ENCODE measurements around the gene NAP1L4. TPM values are rescaled to one million over a fixed set of nuclear protein-coding genes. Genes with fewer than 3 reads are reported as not detected.

Gene NAP1L4
- total and polyA plus RNA-seq, 2 of the 8 experiments (the other 6 are each of a cell fraction or from before 2014, with no cell fraction given) = 75.8 to 194 TPM

- Histone ChIP-seq H3K27ac (ENCODE audit: low read depth, low read length) (no peak overlapping the region), H3K56ac (replicated peaks; ENCODE audit: insufficient read length, low read depth, low read length) (no peak overlapping the region), H2BK15ac (ENCODE audit: low read length) (no peak overlapping the region), H2BK12ac (ENCODE audit: low read depth, low read length) (no peak overlapping the region), H3K14ac (ENCODE audit: insufficient read length) (no peak overlapping the region), H3K79me2 (ENCODE audit: control insufficient read depth in 1 of 2, insufficient read depth in 2 of 2, low read length in 2 of 2) (peaks cover 65 to 77% of the 10 kb centered on the region in 2 experiments), H3K4ac (replicated peaks; ENCODE audit: insufficient read length, low read depth, low read length) (no peak overlapping the region), H3K79me1 (ENCODE audit: low read depth, low read length) (peaks cover 11% of the 10 kb centered on the region), H3K23me2 (ENCODE audit: low read depth, low read length) (peaks cover 11% of the 10 kb centered on the region), H4K91ac (replicated peaks; ENCODE audit: insufficient read length, low read length) (no peak overlapping the region), H3K23ac (ENCODE audit: insufficient read length) (no peak overlapping the region), H3K18ac (ENCODE audit: extremely low read depth, low read length) (no peak overlapping the region), H2AFZ (ENCODE audit: low read length) (no peak overlapping the region), H3K9me3 (ENCODE audit: insufficient read depth in 2 of 2, low read depth in 1 of 2, low read length in 1 of 2) (no peaks in the 10 kb centered on the region), H4K5ac (ENCODE audit: insufficient read length, low read depth, low read length) (no peak overlapping the region), H2AK5ac (ENCODE audit: low read depth, low read length) (no peak overlapping the region), H2BK20ac (ENCODE audit: low read length) (no peak overlapping the region), H3K36me3 (ENCODE audit: control insufficient read depth in 2 of 4, insufficient read depth in 4 of 4, low read length in 3 of 4) (peaks cover 0 to 7% (median 0%) of the 10 kb centered on the region in 4 experiments; a peak in 3 of 8 replicates), H3K4me1 (replicated peaks in 1 of 4; ENCODE audit: control insufficient read depth in 3 of 4, insufficient read depth in 4 of 4, low read length in 3 of 4) (peaks cover 6 to 18% (median 8%) of the 10 kb centered on the region in 4 experiments; a peak in 6 of 7 replicates), H3K4me3 (ENCODE audit: extremely low read depth in 1 of 4, insufficient read depth in 2 of 4, low read depth in 3 of 4, low read length in 4 of 4) (peak overlapping the region; percentile 23 to 76 (median 30); a peak in 6 of 8 replicates), H3K4me2 (ENCODE audit: insufficient read depth in 1 of 2, low read depth in 2 of 2, low read length in 2 of 2) (peak overlapping the region; percentile 77 to 88), H2BK5ac (ENCODE audit: low read depth, low read length) (no peak overlapping the region), H4K20me1 (replicated peaks in 1 of 2; ENCODE audit: control insufficient read depth in 1 of 2, insufficient read depth in 2 of 2, low read length in 2 of 2) (peaks cover 18 to 21% of the 10 kb centered on the region in 2 experiments), H3K9ac (replicated peaks in 1 of 4; ENCODE audit: extremely low read depth in 1 of 4, low read depth in 3 of 4, low read length in 3 of 4) (peak overlapping the region in 1 of 4 experiments; percentile 43; a peak in 1 of 7 replicates), H2BK120ac (replicated peaks; ENCODE audit: low read depth, low read length) (no peak overlapping the region), H3K27me3 (replicated peaks in 1 of 4; ENCODE audit: control insufficient read depth in 3 of 4, extremely low read depth in 1 of 4, insufficient read depth in 3 of 4, low read length in 3 of 4) (no peaks in the 10 kb centered on the region), H4K8ac (ENCODE audit: extremely low read depth, insufficient read depth, low read length) (no peak overlapping the region)
- ChIA-PET POLR2A (ENCODE audit: partially characterized antibody) (interaction anchor here (0.8 to 2.6 kb wide), 6 partner anchors 8 to 43 kb away, joined by 3 to 14 read pairs (median 6); no protein-coding TSS in a partner anchor), CTCF (ENCODE audit: partially characterized antibody) (interaction anchor here (1.1 to 2.7 kb wide), 5 partner anchors 13 to 103 kb away, joined by 3 to 18 read pairs (median 4); no protein-coding TSS in a partner anchor)
- DNase-seq (ENCODE audit: low read depth in 1 of 2, low spot score in 2 of 2) = no peak
- TF ChIP-seq E2F6 (IDR thresholded peaks at IDR 0.05) (no peak), CBX5 (IDR thresholded peaks at IDR 0.05; ENCODE audit: low read depth, low read length) (no peak), CREB1 (IDR thresholded peaks at IDR 0.05) (no peak)
- WGBS, 2 experiments (ENCODE audit: extremely low coverage in 1 of 2, insufficient coverage in 1 of 2, insufficient read length in 1 of 2, insufficient replicate concordance in 2 of 2, low coverage in 1 of 2, low lambda C conversion rate in 2 of 2, missing lambda C conversion rate in 1 of 2) = 34% methylated on average over 4 of the region's 4 CpGs; no CpG with 5 or more reads in 1 of the 2 experiments
- FAIRE-seq = no peak
Observed at GRCh38 chr11:2989006-2989405, 3.1 kb downstream of the NAP1L4 start.

Data from H1 (cell line).